Activated naive CD8-positive, alpha-beta T cell treated with anti-CD3 and anti-CD28 coated beads, Interleukin-2, amount 50 U/mL, for 16 hours (primary cell): Measurements from ENCODE around the gene ZNF212.
A peak's percentile ranks its signal among the peaks of the same experiment; 100 is the strongest.

Experiments
- DNase-seq: peaks from one replicate; pipeline ENCODE4 v3.0.0-alpha.2; 2020; ENCODE audit warnings: low read depth, low spot score

ZNF212 gene

DNA sequence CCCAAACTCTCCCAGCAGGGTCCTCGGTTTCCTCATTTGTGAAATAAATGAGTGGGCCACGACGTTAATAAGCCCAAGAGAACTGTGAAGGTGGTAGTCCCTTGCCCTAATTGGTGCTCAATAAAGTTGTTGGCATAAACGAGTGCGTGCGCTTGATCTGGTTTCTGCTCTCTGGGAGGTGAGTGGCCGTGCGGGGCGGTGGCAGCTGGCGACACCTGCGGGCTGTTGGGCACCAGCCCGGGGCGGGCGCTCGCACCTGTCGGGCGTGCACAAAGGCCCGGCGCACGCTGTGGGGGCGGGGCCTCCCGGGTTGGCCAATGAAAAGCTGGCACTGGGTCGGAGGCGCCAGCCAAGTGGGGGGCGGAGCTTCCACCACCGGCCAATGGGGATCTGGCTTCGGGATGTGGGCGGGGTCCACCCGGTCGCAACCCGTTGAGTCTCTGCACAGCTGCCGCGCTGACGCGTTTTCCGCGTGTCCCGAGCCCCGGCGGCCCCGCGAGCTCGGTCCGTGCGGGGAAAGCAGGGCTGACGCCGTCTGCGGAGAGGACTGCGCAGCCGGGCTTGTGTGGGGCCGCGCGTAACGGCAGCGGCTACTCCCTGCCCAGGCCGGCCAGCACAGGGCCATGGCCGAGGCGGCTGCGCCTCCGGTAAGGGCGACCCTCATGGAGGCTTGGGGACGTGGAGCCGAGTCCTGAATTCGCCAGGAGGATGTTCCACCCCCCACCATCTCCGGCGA, 45.6 kb downstream of the ZNF212 start:
- DNase-seq: peak; percentile 97

DNA sequence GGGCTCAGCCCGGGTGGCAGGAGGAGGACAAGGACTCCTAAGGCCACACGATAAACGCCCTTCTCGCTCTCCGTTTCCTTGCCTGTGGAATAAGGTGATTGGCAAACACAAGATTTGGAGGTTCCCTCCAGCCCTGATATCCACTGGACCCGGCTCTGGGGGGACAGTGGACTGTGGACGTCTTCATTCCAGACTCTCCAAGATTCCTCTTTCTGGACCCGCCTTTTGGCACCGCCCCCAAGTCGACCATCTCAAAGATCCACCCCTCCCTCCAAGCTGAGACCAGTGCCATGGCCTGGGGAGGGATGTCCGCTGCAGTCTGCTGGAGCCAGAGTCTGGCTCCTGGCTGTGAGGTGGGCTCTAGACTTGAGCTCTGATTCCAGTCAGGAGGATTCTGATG, 46.2 kb downstream of the ZNF212 start:
- no peak for DNase-seq

DNA sequence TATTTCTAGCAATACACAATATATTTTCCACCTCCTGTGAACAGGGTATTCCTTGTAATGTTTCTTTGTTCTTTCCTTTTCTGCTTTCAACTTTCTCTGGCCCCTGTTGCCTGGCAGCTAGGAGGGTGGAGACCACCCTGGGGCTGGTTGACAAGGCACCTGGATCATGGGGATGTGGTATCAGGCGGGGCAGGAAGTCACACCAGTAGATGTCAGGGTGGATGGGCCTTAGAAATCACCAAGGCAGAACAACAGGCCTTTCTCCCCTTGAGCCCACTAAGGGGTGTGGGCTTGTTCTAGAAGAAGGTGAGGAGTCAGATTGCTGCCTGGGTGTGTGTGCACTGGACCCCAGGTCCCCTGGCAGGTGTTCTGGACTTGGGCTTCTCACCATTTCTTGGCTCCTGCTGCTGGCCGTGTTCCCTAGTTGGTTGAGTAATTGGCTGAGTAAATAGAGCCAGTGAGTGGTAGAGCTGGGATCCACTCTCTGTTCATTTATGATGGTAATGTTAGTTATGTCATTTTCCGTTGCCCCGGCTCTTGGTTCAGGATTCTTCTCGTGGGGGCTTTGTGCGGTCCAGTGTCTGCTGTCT, 47.5 kb downstream of the ZNF212 start:
- DNase-seq: no peak

DNA sequence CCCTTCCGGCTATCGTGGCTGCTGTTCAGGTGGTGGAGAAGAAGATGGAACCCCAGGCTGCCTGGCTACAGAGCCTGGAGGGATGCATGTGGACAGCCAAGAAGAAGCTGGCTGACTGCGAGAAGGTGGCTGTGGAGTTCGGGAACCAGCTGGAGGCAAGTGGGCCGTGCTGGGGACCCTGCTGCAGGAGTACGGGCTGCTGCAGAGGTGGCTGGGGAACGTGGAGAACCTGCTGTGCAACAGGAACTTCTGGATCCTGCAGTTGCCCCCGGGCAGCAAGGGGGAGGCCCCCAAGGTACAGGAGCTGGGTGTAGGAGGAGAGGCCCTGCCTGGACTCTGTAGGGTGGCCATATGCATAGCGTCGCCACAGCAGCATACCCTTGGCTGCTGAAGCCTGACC, 48.2 kb downstream of the ZNF212 start:
- DNase-seq: no peak

DNA sequence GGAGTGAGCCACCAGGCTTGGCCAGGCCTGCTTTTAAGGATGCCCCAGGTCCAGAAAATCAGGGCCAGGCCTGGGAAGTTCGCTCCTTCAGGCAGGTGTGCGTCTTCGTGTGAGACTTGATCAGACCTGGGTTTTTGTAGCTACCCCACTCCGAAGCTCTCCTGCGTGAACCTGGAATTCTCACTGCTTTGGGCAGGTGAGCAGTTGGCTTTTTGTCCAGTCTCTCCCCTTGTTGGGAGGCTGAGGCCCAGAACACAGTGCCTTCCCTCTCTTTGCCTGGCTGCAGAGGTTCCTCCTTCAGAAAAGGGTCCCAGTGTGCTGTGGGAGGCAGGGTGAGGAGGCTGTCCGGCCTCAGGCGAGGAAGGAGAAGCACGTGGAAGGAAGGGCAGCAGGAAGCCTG, 49.8 kb downstream of the ZNF212 start:
- no peak for DNase-seq

DNA sequence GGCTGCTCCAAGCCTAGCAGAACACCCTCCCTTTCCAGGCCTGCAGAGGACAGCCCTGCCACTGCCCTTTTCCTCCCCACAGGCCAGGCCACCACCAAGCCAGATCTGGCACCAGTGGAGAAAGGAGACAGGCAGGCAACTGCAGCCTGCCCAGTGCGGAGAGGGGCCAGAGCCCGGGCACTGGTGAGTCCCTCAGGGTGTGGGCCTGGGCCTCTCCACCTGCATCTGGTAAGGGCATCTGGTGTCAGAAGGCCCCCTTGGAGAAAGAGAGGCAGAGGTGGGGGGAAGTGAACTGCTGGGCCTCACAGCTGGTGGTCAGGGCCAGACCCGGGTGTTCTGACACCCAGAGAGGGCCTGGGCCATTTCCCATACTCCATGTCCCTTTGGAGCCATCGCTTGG, 50.4 kb downstream of the ZNF212 start:
- DNase-seq: no peak

DNA sequence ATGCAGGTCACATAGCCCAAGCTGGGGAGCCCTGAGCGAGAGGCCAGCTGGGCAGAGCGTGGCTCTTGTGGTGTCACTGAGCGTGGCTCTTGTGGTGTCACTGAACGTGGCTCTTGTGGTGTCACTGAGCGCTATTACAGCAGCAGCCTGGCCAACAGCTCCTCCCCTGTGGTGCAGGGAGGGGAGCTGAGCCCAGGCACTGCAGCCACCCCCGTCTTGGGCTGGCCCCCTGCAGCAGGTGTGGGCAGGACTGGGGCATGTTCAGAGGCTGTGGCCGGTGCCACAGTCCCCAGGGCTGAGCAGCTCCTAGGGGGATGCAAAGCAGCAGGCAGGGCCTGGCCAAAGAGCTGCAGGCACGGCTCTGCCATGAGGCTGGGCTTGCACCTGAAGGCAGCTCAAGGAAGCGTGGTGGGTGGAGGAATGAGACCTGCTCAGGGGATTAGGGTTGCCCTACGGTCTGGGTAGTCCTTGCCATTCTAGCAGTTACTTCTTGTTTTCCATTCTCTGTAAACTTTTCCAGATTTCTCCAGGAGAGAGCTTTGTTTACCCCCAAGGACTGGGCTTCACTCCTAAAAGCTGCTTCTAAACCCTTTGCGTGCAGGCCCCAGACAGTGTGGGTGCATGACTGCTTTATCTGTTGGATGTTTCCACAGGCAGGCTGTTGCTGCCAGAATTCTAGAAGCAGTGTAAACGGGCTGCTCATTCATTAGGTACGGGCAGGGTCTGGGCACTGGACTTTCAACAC, 51.8 kb downstream of the ZNF212 start:
- DNase-seq: no peak

DNA sequence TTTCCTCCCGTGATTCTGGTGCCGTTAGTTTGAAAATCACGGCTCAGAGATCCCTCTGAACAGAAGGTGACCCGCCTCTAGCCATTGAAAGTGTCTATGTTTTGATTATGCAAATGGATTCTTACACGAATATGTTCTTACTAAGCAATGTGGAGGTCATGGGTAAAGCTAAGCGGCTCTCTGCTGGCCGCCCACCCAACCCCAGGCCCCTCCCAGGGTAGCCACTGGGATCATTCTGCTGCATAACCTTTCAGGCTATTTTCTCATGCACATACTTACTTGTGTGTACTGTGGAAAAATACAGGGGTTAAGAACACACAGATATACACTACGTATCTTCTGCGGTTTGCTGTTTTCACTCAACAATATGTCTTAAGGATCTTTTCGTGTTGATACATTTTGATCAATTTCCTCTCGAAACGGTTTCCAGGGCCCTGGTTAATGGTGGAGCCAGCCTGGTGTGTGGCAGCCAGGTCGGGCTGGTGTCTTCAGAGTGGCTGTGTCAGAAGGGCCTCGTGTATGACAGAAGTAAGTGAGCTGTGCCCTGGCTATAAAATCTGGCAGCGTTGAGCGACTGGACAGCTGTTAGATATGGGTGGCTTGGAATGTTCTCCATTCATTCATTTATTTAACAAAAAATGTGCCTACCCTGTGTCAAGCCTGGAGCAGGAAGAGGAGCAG, 52.5 kb downstream of the ZNF212 start:
- DNase-seq: no peak

DNA sequence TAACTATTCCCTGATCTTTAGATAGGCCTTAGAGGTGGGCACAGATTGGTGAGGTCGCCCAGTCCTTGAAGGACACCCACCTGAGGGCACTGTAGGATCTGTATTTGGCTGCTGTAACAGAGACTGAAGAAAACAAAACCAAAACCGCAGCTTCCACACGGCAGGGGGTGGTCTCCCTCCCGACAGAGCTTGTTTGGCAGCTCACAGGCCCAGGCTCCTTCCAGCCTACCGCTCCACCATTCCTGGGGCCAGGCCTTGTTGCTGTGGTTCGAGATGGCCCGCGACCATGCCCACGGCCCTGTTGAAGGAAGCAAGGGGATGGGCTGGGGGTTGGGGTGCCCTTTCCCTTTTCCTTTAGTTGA, 53.0 kb downstream of the ZNF212 start:
- no peak for DNase-seq

DNA sequence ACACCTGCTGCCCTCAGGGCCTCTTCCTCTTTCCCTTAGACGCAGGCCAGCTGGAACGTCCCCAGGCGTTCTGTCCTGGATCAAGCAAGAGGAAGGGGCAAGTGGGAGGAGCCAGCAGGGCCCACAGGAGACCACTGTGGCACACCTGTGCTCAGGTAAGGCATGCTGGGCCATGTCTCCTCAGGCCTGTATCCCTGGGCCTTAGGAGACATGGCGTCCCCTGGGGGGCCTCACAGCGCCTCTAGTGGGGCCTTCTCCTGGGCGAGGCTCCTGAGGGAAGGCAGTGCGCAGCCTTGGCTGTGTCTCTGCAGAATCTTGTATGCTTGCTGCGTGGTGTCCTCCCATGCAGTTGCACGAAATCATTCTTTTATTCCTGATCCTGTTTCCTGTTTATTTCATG, 53.9 kb downstream of the ZNF212 start:
- DNase-seq: no peak

DNA sequence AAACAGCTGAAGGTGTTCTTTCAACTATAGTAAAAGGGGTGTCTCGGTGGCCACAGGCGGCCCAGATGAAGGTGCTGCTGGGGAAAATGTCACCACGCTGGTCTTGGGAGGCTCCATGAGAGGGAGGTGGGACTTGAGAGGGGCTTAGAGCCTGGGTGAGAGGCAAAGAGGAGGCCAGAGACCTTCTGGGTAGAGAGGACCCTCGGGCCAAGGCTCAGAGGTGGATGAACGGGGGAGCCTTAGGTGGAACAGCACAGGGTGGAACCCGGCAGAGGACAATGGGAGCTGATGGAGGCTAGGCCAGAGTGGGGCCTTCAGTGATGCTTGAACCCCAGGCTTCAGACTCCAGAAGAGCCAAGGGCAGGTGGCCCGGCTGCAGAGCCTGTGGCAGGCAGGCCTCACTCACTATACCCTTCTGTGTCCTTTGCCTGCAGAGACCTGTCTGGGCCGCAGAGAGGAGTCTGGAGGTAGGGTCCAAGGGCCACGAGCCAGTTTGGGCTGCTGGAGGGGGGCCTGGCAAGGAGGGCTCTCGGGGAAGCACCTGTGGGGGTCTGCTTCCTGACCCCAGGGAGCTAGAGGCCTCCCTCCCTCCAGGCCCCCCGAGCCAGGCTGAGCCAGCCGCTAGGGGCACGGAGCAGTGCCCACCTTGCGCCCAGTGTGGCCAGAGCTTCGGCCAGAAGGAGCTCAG, 54.6 kb downstream of the ZNF212 start:
- no peak for DNase-seq

DNA sequence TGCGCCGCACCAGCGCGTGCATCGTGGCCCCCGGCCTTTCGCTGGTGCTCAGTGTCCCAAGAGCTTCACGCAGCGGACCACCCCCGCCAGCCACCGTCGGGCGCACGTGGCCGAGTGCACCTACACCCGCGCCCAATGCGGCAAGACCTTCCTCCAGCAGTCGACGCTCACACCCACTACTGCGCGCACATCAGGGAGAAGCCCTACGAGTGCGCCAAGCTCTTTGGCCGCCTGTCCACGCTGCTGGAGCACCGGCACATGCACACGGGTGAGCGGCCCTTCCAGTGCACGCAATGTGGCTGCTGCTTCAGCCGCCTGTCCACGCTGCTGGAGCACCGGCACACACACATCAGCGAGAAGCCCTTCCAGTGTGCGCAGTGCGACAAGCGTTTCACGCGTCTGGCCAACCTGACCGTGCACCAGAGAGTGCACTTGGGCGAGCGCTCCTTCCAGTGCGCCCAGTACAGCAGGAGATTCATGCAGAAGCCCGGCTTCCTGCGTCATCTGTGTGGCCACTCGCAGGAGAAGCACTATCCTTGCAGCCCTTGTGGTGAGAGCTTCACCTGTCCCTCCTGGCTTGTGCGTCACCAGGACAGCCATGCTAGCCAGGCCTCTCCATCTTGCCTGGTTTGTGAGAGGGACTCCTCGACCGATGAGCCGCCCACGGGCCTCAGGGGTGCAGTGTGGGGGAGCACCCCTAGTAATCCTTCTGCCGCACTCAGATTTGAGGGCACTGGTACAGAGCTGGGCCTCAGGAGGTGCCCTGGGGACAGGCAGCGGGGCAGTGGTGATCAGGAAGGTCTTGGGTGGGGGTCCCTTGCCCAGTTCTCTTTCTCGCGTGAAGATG, 55.4 kb downstream of the ZNF212 start:
- DNase-seq: no peak

DNA sequence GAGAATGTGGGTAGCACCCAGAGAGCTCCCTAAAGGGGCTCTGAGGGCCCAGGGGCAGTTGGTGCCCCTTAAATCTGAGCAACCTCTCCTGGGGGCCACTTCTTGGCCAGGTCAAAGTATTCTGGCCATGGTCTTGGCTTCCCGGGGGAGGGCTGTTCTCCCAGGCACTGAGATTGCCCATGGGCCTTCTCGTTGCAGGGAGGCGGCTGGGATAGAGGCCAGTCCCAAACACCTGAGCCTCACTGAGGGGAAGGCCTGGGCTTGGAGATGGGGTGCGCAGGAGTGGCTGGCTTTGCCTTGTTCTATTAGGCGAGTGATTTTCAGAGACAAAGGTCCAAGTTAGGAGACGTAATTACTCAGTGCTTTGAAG, 56.0 kb downstream of the ZNF212 start:
- DNase-seq: no peak

DNA sequence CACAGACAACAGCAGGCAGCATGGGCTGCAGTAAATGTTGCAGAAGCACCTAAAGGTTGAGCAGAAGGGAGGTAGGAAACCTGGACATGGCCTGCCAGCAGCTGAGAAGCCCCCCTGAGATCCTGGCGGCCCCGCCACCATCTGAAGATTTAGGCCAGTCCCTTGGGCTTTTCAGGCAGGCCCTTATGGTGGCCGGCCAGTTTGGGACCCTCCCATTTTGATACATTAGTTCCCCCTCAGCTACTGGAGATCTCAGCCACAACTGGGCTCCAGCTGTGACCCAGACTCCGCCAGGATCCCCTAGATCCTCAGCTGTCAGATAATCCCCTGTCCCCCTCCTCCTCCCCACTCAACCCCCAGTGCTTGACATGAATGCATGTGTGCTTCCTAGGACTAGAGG, 56.9 kb downstream of the ZNF212 start:
- DNase-seq: no peak

DNA sequence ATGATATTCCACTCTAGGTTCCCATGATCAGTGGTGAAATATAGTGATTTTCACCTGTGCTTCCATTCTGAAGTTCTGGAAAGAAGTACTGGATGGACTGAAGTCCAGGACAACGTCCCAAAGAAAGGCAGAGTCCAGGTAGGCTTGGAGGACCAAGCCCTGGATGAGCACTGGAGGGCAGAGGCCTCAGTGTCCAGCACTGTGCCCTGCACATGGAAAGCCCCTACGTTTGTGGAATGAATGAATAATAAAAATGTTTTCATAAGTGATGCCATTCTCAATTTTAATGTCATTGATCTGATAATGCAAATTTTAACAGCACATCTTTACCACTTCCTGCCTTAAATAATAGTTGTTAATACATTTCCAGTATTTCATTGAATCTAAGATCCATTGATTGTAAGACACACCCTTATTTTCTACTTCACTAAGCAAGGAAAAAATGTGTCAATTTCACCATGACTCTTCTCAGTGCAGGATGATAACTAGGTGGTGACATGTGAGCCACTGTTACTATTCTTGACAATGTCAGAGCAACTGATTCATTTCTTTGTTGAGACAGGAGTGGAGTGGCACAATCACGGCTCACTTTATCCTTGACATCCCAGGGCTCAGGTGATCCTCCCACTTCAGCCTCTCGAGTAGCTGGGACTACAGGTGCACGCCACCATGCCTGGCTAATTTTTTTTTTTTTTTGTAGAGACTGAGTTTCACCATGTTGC, 57.7 kb downstream of the ZNF212 start:
- no peak for DNase-seq

DNA sequence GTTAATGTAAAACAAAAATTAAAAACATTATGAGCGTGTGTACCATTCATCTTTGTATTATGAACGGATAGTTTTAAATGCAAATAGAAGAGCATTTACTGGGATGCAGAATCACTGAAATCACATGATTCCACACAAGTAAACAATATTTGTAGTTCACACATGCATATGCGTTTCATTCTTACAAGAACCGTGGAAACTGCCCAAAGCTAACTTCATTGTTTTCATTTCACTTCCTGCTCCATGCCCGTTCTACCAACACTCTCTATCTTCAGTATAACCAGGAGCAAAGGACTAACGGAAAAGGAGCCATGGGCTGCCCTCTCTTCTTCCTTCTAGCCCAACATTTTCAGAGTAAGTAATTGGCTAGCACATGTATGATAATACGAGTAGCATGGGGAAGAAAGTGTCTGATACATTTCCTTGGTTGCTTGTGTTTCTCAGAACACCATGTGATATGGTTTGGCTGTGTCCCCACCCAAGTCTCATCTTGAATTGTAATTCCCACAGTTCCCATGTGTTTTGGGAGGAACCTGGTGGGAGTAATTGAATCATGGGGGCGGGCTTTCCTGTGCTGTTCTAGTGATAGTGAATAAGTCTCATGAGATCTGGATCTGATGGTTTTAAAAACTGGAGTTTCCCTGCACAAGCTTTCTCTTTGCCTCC, 61.3 kb downstream of the ZNF212 start:
- no peak for DNase-seq

DNA sequence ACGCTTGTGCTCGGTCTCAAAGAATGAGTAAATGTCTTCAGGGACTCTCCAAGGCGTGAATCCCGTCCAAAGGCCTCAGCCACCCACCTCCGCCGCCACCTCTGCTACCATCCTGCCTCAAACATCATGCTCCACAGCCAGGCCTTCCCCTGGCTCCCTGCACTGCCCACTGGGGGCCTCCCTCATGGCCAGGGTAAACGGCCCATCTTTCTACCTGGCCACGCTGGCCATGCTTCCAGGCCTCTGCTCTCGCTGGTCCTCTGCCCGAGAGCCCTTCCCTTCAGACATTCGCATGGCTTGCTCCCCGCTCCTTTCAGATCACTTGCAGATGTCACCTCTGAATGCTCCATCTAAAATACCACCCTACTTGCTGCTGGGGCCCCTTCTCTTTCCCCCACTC, 62.8 kb downstream of the ZNF212 start:
- no peak for DNase-seq

DNA sequence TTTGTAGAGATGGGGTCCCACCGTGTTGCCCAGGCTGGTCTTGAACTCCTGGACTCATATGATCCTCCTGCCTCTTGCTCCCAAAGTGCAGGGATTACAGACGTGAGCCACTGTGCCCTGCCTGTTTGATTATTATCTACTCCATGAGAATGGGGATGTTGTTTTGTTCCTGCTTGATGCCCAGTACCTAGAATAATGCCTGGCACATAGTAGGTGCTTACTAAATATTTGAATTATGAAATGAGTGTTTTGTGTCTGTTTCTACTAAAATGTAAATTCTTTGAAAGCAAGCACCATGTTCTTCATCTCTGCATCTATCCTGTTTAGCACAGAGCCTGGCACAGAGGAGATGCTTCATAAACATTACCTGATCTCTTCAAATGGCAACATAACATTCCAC, 63.4 kb downstream of the ZNF212 start:
- DNase-seq: no peak

DNA sequence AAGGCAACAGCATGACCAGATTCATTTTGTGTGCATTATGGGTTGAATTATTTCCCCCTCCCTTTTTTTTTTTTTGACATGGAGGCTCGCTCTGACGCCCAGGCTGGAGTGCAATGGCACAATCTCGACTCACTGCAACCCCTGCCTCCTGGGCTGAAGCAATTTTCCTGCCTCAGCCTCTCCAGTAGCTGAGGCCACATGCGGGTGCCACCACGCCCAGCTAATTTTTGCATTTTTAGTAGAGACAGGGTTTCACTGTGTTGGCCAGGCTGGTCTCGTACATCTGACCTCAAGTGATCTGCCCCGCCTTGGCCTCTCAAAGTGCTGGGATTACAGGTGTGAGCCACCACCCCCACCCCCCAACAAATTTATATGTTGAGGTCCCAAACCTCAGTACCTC, 64.6 kb downstream of the ZNF212 start:
- no peak for DNase-seq
